Esophagus (tissue), 2 donors: ENCODE measurements around the gene STOX2. TPM values are rescaled to one million over a fixed set of nuclear protein-coding genes. Genes with fewer than 3 reads are reported as not detected.
A peak's percentile ranks its signal among the peaks of the same experiment; 100 is the strongest.

Experiments used
- H3K27ac ChIP-seq, 2 donors: one replicate each; pipeline ENCODE4 v1.5.1; 2013; ENCODE audit warnings: low read depth in 2 of 2, mild to moderate bottlenecking in 2 of 2, inconsistent platforms in 1 of 2, low read length in 1 of 2, moderate library complexity in 1 of 2
- H3K27me3 ChIP-seq, 2 donors: one replicate each; pipeline ENCODE4 v1.6.1; 2013; ENCODE audit warnings: low read length in 2 of 2, control low read depth in 1 of 2, mild to moderate bottlenecking in 1 of 2; ENCODE audit not compliant: insufficient read depth in 2 of 2, control insufficient read depth in 1 of 2
- H3K36me3 ChIP-seq, 2 donors: one replicate each; pipeline ENCODE4 v1.6.1; 2013; ENCODE audit warnings: low read length in 1 of 2; ENCODE audit not compliant: control insufficient read depth in 2 of 2, insufficient read depth in 2 of 2
- H3K4me1 ChIP-seq, 2 donors: one replicate each; pipeline ENCODE4 v1.6.1; 2013; ENCODE audit warnings: low read length in 1 of 2; ENCODE audit not compliant: control insufficient read depth in 2 of 2, insufficient read depth in 2 of 2
- H3K4me3 ChIP-seq, 2 donors: one replicate each; pipeline ENCODE4 v1.5.1; 2013; ENCODE audit warnings: low read length in 2 of 2, mild to moderate bottlenecking in 2 of 2, low read depth in 1 of 2, moderate library complexity in 1 of 2
- H3K9me3 ChIP-seq, 2 donors: one replicate each; pipeline ENCODE4 v1.6.1; 2013; ENCODE audit warnings: mild to moderate bottlenecking in 2 of 2, low read depth in 1 of 2, low read length in 1 of 2, moderate library complexity in 1 of 2; ENCODE audit not compliant: control insufficient read depth in 2 of 2, insufficient read depth in 1 of 2
- WGBS, 2 donors: extraction: QIAGEN DNeasy Blood & Tissue Kit; methylation state at CpG; one replicate each; pipeline ENCODE4 v1.1.7; 2013; 5-methylcytosine and 5-hydroxymethylcytosine counted together
- polyA plus RNA-seq, 2 donors: library from polyadenylated mRNA; stranded (reverse); fragments of 200-250 nt; gene quantifications; one replicate each; pipeline ENCODE4 v1.2.3, GENCODE V29; 2013
- donor health status: healthy with polysubstance abuse.
- donor health status: Bipolar disorder and iron deficiency.

The STOX2 gene
- 1 to 10 TPM; 2.6 to 3.3 TPM for polyA plus RNA-seq

GRCh38 chr4:183905081-183905592 is at the start of gene STOX2:
STOX2 (plus strand) TSS chr4:183905307; CDS start chr4:183906791, 1,484 bp downstream.
- H3K36me3 ChIP-seq: no peaks in the 10 kb centered on the region
- no peaks in the 10 kb centered on the region for H3K27me3 ChIP-seq
- peak within 1 kb of the TSS; percentile 54 to 58 for H3K27ac ChIP-seq
- peaks cover 5 to 7% of the 10 kb centered on the region in 2 donors for H3K4me1 ChIP-seq
- WGBS, 2 donors: 1 to 2% methylated on average over 45 of the region's 45 CpGs
- H3K4me3 ChIP-seq: peak within 1 kb of the TSS; percentile 58 to 61
- H3K9me3 ChIP-seq: no peaks in the 10 kb centered on the region

- Histone ChIP-seq H3K27ac (no peak overlapping the region), H3K27me3 (no peaks in the 10 kb centered on the region), H3K36me3 (no peaks in the 10 kb centered on the region), H3K4me3 (no peak overlapping the region), H3K4me1 (peaks cover 2 to 8% of the 10 kb centered on the region in 2 donors), H3K9me3 (no peaks in the 10 kb centered on the region)
- 81 to 83% methylated on average over 14 of the region's 14 CpGs for WGBS, 2 donors
Observed at GRCh38 chr4:183855323-183856190, 49.5 kb upstream of the STOX2 start.

- H3K4me1 ChIP-seq: peaks cover 2 to 13% of the 10 kb centered on the region in 2 donors
- H3K9me3 ChIP-seq: no peaks in the 10 kb centered on the region
- no peaks in the 10 kb centered on the region for H3K36me3 ChIP-seq
- WGBS, 2 donors: 84 to 91% methylated on average over 5 of the region's 5 CpGs
- H3K4me3 ChIP-seq: no peak overlapping the region
- no peak overlapping the region for H3K27ac ChIP-seq
- no peaks in the 10 kb centered on the region for H3K27me3 ChIP-seq
Observed at GRCh38 chr4:183857040-183857439, 48.1 kb upstream of the STOX2 start.

- H3K4me1 ChIP-seq: peaks cover 2 to 17% of the 10 kb centered on the region in 2 donors
- no peaks in the 10 kb centered on the region for H3K36me3 ChIP-seq
- WGBS, 2 donors: 79 to 83% methylated on average over 14 of the region's 14 CpGs
- H3K27me3 ChIP-seq: no peaks in the 10 kb centered on the region
- H3K27ac ChIP-seq: no peak overlapping the region
- peaks cover 0 to 4% of the 10 kb centered on the region in 2 donors for H3K9me3 ChIP-seq
- no peak overlapping the region for H3K4me3 ChIP-seq
Observed at GRCh38 chr4:183858011-183858615, 47.0 kb upstream of the STOX2 start.

- Histone ChIP-seq H3K27ac (no peak overlapping the region), H3K4me1 (peaks cover 2 to 17% of the 10 kb centered on the region in 2 donors), H3K27me3 (no peaks in the 10 kb centered on the region), H3K36me3 (no peaks in the 10 kb centered on the region), H3K9me3 (peaks cover 0 to 4% of the 10 kb centered on the region in 2 donors), H3K4me3 (no peak overlapping the region)
- WGBS, 2 donors: 56 to 72% methylated on average over 2 of the region's 2 CpGs
Observed at GRCh38 chr4:183860119-183860518, 45.0 kb upstream of the STOX2 start.

- H3K27ac ChIP-seq: no peak overlapping the region
Observed at GRCh38 chr4:183860731-183861130, 44.4 kb upstream of the STOX2 start.

GRCh38 chr4:183861426-183861825 is 43.7 kb upstream of the STOX2 start:
- no peak overlapping the region for H3K27ac ChIP-seq
- 81 to 87% methylated on average over 13 of the region's 13 CpGs for WGBS, 2 donors
- no peaks in the 10 kb centered on the region for H3K36me3 ChIP-seq
- H3K4me3 ChIP-seq: no peak overlapping the region
- H3K9me3 ChIP-seq: peaks cover 0 to 4% of the 10 kb centered on the region in 2 donors
- H3K27me3 ChIP-seq: no peaks in the 10 kb centered on the region
- peaks cover 2 to 17% of the 10 kb centered on the region in 2 donors for H3K4me1 ChIP-seq

More at GRCh38 chr4:183860731-183861130, 44.4 kb upstream of the STOX2 start:
- Histone ChIP-seq H3K36me3 (no peaks in the 10 kb centered on the region), H3K27me3 (no peaks in the 10 kb centered on the region), H3K9me3 (peaks cover 0 to 4% of the 10 kb centered on the region in 2 donors), H3K4me3 (no peak overlapping the region), H3K4me1 (peaks cover 2 to 17% of the 10 kb centered on the region in 2 donors)
- whole genome bisulfite sequencing, 2 donors: 29 to 47% methylated on average over 10 of the region's 10 CpGs

- 67 to 86% methylated on average over 8 of the region's 8 CpGs for WGBS, 2 donors
- no peak overlapping the region for H3K27ac ChIP-seq
Observed at GRCh38 chr4:183863155-183863825, 41.8 kb upstream of the STOX2 start.

GRCh38 chr4:183867247-183867646 is 37.9 kb upstream of the STOX2 start:
- no peak overlapping the region for H3K4me3 ChIP-seq
- WGBS, 2 donors: 56 to 68% methylated on average over 9 of the region's 9 CpGs
- H3K4me1 ChIP-seq: peaks cover 0 to 5% of the 10 kb centered on the region in 2 donors
- H3K9me3 ChIP-seq: peaks cover 0 to 4% of the 10 kb centered on the region in 2 donors
- no peaks in the 10 kb centered on the region for H3K36me3 ChIP-seq
- no peaks in the 10 kb centered on the region for H3K27me3 ChIP-seq
- no peak overlapping the region for H3K27ac ChIP-seq

More at GRCh38 chr4:183863155-183863825, 41.8 kb upstream of the STOX2 start:
- peaks cover 0 to 4% of the 10 kb centered on the region in 2 donors for H3K9me3 ChIP-seq
- H3K4me3 ChIP-seq: no peak overlapping the region
- peaks cover 2 to 13% of the 10 kb centered on the region in 2 donors for H3K4me1 ChIP-seq
- no peaks in the 10 kb centered on the region for H3K27me3 ChIP-seq
- H3K36me3 ChIP-seq: no peaks in the 10 kb centered on the region
